HFFc6 (cell line): ENCODE measurements around the gene ZMAT5. TPM values are rescaled to one million over a fixed set of nuclear protein-coding genes. Genes with fewer than 3 reads are reported as not detected.

Source experiments
- DNase-seq: peaks from one replicate; pipeline ENCODE4 v3.0.0-alpha.2; 2018
- H3K27ac Mint-ChIP-seq: 2 replicates; pipeline ENCODE4 v1.8.0; 2020; ENCODE audit warnings: mild to moderate bottlenecking, mixed read lengths
- H3K27me3 Mint-ChIP-seq: 2 replicates; pipeline ENCODE4 v1.8.0; 2021; ENCODE audit warnings: mild to moderate bottlenecking, moderate library complexity, mixed read lengths; ENCODE audit not compliant: insufficient read depth
- H3K36me3 Mint-ChIP-seq: 2 replicates; pipeline ENCODE4 v1.8.0; 2021; ENCODE audit warnings: low read depth, mixed read lengths
- H3K4me1 Mint-ChIP-seq: 2 replicates; pipeline ENCODE4 v1.8.0; 2020; ENCODE audit warnings: low read depth, mixed read lengths
- H3K4me3 Mint-ChIP-seq: 2 replicates; pipeline ENCODE4 v1.8.0; 2020; ENCODE audit warnings: mild to moderate bottlenecking, moderate library complexity, mixed read lengths
- H3K9me3 Mint-ChIP-seq: 2 replicates; pipeline ENCODE4 v1.8.0; 2020; ENCODE audit warnings: mild to moderate bottlenecking, mixed read lengths
- CTCF ChIP-seq: fragments of 200-600 bp; sonication (generic); IDR thresholded peaks from 2 replicates; pipeline ENCODE4 v1.5.0; 2021; ENCODE audit warnings: antibody characterized with exemption, mild to moderate bottlenecking
- total RNA-seq, 6 experiments: library from RNA; stranded (reverse); fragmentation: NEBNext Ultra II Directional; extraction: Animal tissue kit (Norgen Biotek cat#: 25700); gene quantifications; 2 replicates in 1 of 6; 3 replicates in 5 of 6; pipeline ENCODE4 v1.2.3, GENCODE V29; 2021

Gene ZMAT5
- total RNA-seq, 6 experiments from 2014 or later: 24.9 to 28.6 (median 26.1) TPM

GRCh38 chr22:29753808-29754657 lies 12.8 kb downstream of the ZMAT5 start:
- H3K9me3 Mint-ChIP-seq: no peaks in the 10 kb centered on the region
- H3K4me3 Mint-ChIP-seq: no peak overlapping the region
- DNase-seq: no peak
- H3K27me3 Mint-ChIP-seq: peaks cover 2% of the 10 kb centered on the region; the same call in 1 of the 2 replicates
- TF ChIP-seq CTCF: no peak
- peaks cover 6% of the 10 kb centered on the region; the same call in 1 of the 2 replicates for H3K4me1 Mint-ChIP-seq
- H3K27ac Mint-ChIP-seq: no peak overlapping the region; the same call in 1 of the 2 replicates
- H3K36me3 Mint-ChIP-seq: peaks cover 8% of the 10 kb centered on the region; the same call in 1 of the 2 replicates

GRCh38 chr22:29751669-29752068 lies 15.1 kb downstream of the ZMAT5 start:
- H3K9me3 Mint-ChIP-seq: no peaks in the 10 kb centered on the region
- TF ChIP-seq CTCF: no peak
- DNase-seq: no peak
- peaks cover 8% of the 10 kb centered on the region for H3K36me3 Mint-ChIP-seq
- H3K27ac Mint-ChIP-seq: no peak overlapping the region
- no peak overlapping the region for H3K4me3 Mint-ChIP-seq
- H3K27me3 Mint-ChIP-seq: peaks cover 2% of the 10 kb centered on the region
- peaks cover 6% of the 10 kb centered on the region; the same call in 1 of the 2 replicates for H3K4me1 Mint-ChIP-seq

- no peak overlapping the region for H3K4me3 Mint-ChIP-seq
- no peak for DNase-seq
These were observed 16.0 kb downstream of the ZMAT5 start for GRCh38 chr22:29750559-29751538.

GRCh38 chr22:29750029-29750428 lies 16.8 kb downstream of the ZMAT5 start:
- Mint-ChIP-seq H3K27ac (no peak overlapping the region), H3K27me3 (peaks cover 2% of the 10 kb centered on the region), H3K4me3 (no peak overlapping the region), H3K9me3 (no peaks in the 10 kb centered on the region), H3K36me3 (peaks cover 11% of the 10 kb centered on the region), H3K4me1 (peaks cover 9% of the 10 kb centered on the region)
- no peak for TF ChIP-seq CTCF
- no peak for DNase-seq

More at GRCh38 chr22:29750559-29751538, 16.0 kb downstream of the ZMAT5 start:
- no peak for TF ChIP-seq CTCF
- peaks cover 2% of the 10 kb centered on the region for H3K27me3 Mint-ChIP-seq
- H3K27ac Mint-ChIP-seq: no peak overlapping the region
- H3K9me3 Mint-ChIP-seq: no peaks in the 10 kb centered on the region
- H3K36me3 Mint-ChIP-seq: peaks cover 8% of the 10 kb centered on the region
- H3K4me1 Mint-ChIP-seq: peaks cover 6% of the 10 kb centered on the region; the same call in 1 of the 2 replicates

- peaks cover 11% of the 10 kb centered on the region for H3K36me3 Mint-ChIP-seq
These were observed 18.4 kb downstream of the ZMAT5 start for GRCh38 chr22:29748248-29748893.

More at GRCh38 chr22:29748248-29748893, 18.4 kb downstream of the ZMAT5 start:
- DNase-seq: peak; percentile 6
- H3K27ac Mint-ChIP-seq: no peak overlapping the region
- no peak for TF ChIP-seq CTCF
- peaks cover 14% of the 10 kb centered on the region for H3K4me1 Mint-ChIP-seq
- H3K27me3 Mint-ChIP-seq: no peaks in the 10 kb centered on the region; the same call in none of the 2 replicates
- no peak overlapping the region for H3K4me3 Mint-ChIP-seq
- H3K9me3 Mint-ChIP-seq: no peaks in the 10 kb centered on the region
